ENCODE data around the gene FAM222A.

DNA sequence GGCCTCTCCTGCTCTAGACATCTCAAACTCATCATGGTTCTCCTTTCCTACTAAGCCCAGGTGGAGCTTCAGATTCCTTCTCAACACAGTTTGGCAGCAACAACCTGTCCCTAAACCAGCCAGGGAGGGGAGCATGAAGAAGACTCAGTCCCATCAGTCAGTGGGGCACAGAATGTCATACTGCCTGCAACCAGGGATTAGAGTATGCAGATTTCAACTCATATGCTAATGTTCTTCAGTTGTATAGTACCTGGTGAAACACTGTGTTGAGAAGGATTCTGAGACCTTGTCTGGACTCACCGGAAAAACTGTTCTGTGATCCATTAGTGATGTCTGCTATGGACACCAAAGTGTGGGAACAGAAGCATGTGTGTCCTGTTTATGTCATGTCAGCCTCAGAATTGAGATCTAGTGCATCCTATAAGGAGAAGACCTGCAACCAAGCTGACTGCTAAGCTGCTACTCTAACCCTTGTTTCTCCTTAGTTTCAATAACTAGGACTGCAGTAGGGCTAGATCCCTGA is 76.0 kb downstream of the FAM222A start:
- TF ChIP-seq, protein P1, sequence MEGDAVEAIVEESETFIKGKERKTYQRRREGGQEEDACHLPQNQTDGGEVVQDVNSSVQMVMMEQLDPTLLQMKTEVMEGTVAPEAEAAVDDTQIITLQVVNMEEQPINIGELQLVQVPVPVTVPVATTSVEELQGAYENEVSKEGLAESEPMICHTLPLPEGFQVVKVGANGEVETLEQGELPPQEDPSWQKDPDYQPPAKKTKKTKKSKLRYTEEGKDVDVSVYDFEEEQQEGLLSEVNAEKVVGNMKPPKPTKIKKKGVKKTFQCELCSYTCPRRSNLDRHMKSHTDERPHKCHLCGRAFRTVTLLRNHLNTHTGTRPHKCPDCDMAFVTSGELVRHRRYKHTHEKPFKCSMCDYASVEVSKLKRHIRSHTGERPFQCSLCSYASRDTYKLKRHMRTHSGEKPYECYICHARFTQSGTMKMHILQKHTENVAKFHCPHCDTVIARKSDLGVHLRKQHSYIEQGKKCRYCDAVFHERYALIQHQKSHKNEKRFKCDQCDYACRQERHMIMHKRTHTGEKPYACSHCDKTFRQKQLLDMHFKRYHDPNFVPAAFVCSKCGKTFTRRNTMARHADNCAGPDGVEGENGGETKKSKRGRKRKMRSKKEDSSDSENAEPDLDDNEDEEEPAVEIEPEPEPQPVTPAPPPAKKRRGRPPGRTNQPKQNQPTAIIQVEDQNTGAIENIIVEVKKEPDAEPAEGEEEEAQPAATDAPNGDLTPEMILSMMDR (IDR thresholded peaks at IDR 0.05): no peak
- no peak for TF ChIP-seq POLR2AphosphoS5 (IDR thresholded peaks at IDR 0.05)
- no peak for TF ChIP-seq POLR2A (IDR thresholded peaks at IDR 0.05)
- TF ChIP-seq EP300 (IDR thresholded peaks at IDR 0.05): no peak
